Neural cell (in vitro differentiated cells): Measurements from ENCODE around the gene EIF4G3. TPM values are rescaled to one million over a fixed set of nuclear protein-coding genes. Genes with fewer than 3 reads are reported as not detected.

ENCODE experiments used
- H2AFZ ChIP-seq: fragments of 200-600, 300-800 bp; sonication (generic), shearing (Covaris generic); 2 replicates; pipeline ENCODE4 v1.6.0; 2014; ENCODE audit warnings: low read depth, mild to moderate bottlenecking, antibody characterized with exemption, low read length, moderate library complexity
- H3F3A ChIP-seq: fragments of 200-600 bp; shearing (Covaris generic); 2 replicates; pipeline ENCODE4 v1.6.1; 2016; ENCODE audit warnings: mild to moderate bottlenecking, moderate library complexity, mixed read lengths, antibody characterized with exemption, low read length; ENCODE audit not compliant: insufficient read depth, poor library complexity, severe bottlenecking
- H3K27ac ChIP-seq: fragments of 200-600, 300-800 bp; sonication (generic), shearing (Covaris generic); 2 replicates; pipeline ENCODE4 v1.5.1; 2014; ENCODE audit warnings: mild to moderate bottlenecking, low read length, moderate library complexity
- H3K27me3 ChIP-seq: fragments of 300-800, 200-600 bp; sonication (generic), shearing (Covaris generic); 2 replicates; pipeline ENCODE4 v1.6.0; 2014; ENCODE audit warnings: mild to moderate bottlenecking, low read depth, low read length, moderate library complexity; ENCODE audit not compliant: insufficient read depth
- H3K36me3 ChIP-seq: fragments of 300-800, 200-600 bp; sonication (generic), shearing (Covaris generic); 2 replicates; pipeline ENCODE4 v1.5.1; 2014; ENCODE audit warnings: mild to moderate bottlenecking, antibody characterized with exemption, low read length, moderate library complexity; ENCODE audit not compliant: insufficient read depth
- H3K4me2 ChIP-seq: fragments of 300-800, 200-600 bp; sonication (generic), shearing (Covaris generic); 2 replicates; pipeline ENCODE4 v1.6.0; 2014; ENCODE audit warnings: mild to moderate bottlenecking, low read length
- H3K4me3 ChIP-seq: fragments of 300-800, 200-600 bp; sonication (generic), shearing (Covaris generic); 2 replicates; pipeline ENCODE4 v1.5.1; 2014; ENCODE audit warnings: mild to moderate bottlenecking, low read length, moderate library complexity
- H3K79me2 ChIP-seq: fragments of 200-600 bp; shearing (Covaris generic); replicated peaks from 2 replicates; pipeline ENCODE4 v1.6.0; 2014; ENCODE audit warnings: mild to moderate bottlenecking, low read length, moderate library complexity; ENCODE audit not compliant: insufficient read depth
- H3K9ac ChIP-seq: fragments of 300-800, 200-600 bp; sonication (generic), shearing (Covaris generic); 2 replicates; pipeline ENCODE4 v1.6.1; 2016; ENCODE audit warnings: mild to moderate bottlenecking, low read length, mixed read lengths
- H3K9me2 ChIP-seq: fragments of 200-600 bp; shearing (Covaris generic); 2 replicates; pipeline ENCODE4 v1.6.1; 2016; ENCODE audit warnings: mild to moderate bottlenecking, low read length, mixed read lengths; ENCODE audit not compliant: insufficient read depth
- H3K9me3 ChIP-seq: fragments of 200-600, 300-800 bp; sonication (generic), shearing (Covaris generic); 2 replicates; pipeline ENCODE4 v1.6.1; 2016; ENCODE audit warnings: mild to moderate bottlenecking, mixed run types, low read length, moderate library complexity, mixed read lengths
- H4K20me1 ChIP-seq: fragments of 200-600 bp; shearing (Covaris generic); 2 replicates; pipeline ENCODE4 v1.6.1; 2016; ENCODE audit warnings: mild to moderate bottlenecking, mixed run types; ENCODE audit not compliant: insufficient read depth
- CTCF ChIP-seq: fragments of 450-650 bp; IDR thresholded peaks from 2 replicates; pipeline ENCODE4 v1.5.1; 2014; ENCODE audit warnings: antibody characterized with exemption, mild to moderate bottlenecking, moderate library complexity; ENCODE audit not compliant: poor library complexity, severe bottlenecking
- EP300 ChIP-seq: fragments of 450-650 bp; conservative IDR thresholded peaks from 2 replicates; pipeline ENCODE4 v1.6.1; 2014; ENCODE audit warnings: antibody characterized with exemption, mild to moderate bottlenecking, moderate library complexity; ENCODE audit not compliant: poor library complexity, severe bottlenecking
- EZH2 ChIP-seq: fragments of 200-600, 300-800 bp; shearing (Covaris generic), sonication (generic); IDR thresholded peaks from 2 replicates; pipeline ENCODE4 v1.6.1; 2014; ENCODE audit warnings: antibody characterized with exemption, low read length, borderline replicate concordance, mild to moderate bottlenecking; ENCODE audit not compliant: insufficient read depth, poor library complexity, severe bottlenecking
- MXI1 ChIP-seq: fragments of 450-650 bp; conservative IDR thresholded peaks from 2 replicates; pipeline ENCODE4 v1.6.1; 2014; ENCODE audit warnings: antibody characterized with exemption, mild to moderate bottlenecking; ENCODE audit not compliant: poor library complexity, severe bottlenecking
- POLR2AphosphoS5 ChIP-seq: IDR thresholded peaks from 2 replicates; pipeline ENCODE4 v1.6.1; 2012
- RAD21 ChIP-seq: fragments of 450-650 bp; conservative IDR thresholded peaks from 2 replicates; pipeline ENCODE4 v1.6.1; 2014; ENCODE audit warnings: antibody characterized with exemption, mild to moderate bottlenecking, moderate library complexity
- REST ChIP-seq: IDR thresholded peaks from 2 replicates; pipeline ENCODE4 v1.6.1; 2012; ENCODE audit warnings: borderline replicate concordance
- SMC3 ChIP-seq: fragments of 450-650 bp; conservative IDR thresholded peaks from 2 replicates; pipeline ENCODE4 v1.6.1; 2014; ENCODE audit warnings: antibody characterized with exemption, mild to moderate bottlenecking, moderate library complexity; ENCODE audit not compliant: poor library complexity
- TAF1 ChIP-seq: IDR thresholded peaks from 2 replicates; pipeline ENCODE4 v1.6.1; 2012; ENCODE audit warnings: low read depth
- polyA plus RNA-seq: library from polyadenylated mRNA; depleted of rRNA; stranded (reverse); fragments of >200 nt; gene quantifications from 2 replicates; pipeline ENCODE4 v1.2.3, GENCODE V29; 2014

The EIF4G3 gene
- polyA plus RNA-seq, 1 donor from 2014 or later, result 56.9 TPM

GRCh38 chr1:20899154-20899972 lies 277.3 kb downstream of the EIF4G3 start:
- Histone ChIP-seq H3K36me3 (no peaks in the 10 kb centered on the region), H3K79me2 (no peaks in the 10 kb centered on the region), H4K20me1 (no peaks in the 10 kb centered on the region), H3K27ac (no peak overlapping the region), H2AFZ (no peak overlapping the region), H3K9me3 (no peaks in the 10 kb centered on the region), H3K9me2 (no peaks in the 10 kb centered on the region), H3K4me3 (no peak overlapping the region), H3K27me3 (no peaks in the 10 kb centered on the region), H3K9ac (no peak overlapping the region), H3F3A (no peaks in the 10 kb centered on the region), H3K4me2 (no peak overlapping the region)
- TF ChIP-seq REST (no peak), EZH2 (no peak), SMC3 (no peak)

- no peak overlapping the region for H3K9ac ChIP-seq
- no peaks in the 10 kb centered on the region for H3K79me2 ChIP-seq
- no peak overlapping the region for H2AFZ ChIP-seq
- no peaks in the 10 kb centered on the region for H3K9me2 ChIP-seq
- H4K20me1 ChIP-seq, result no peaks in the 10 kb centered on the region
- no peaks in the 10 kb centered on the region for H3F3A ChIP-seq
- H3K4me2 ChIP-seq, result no peak overlapping the region
- H3K9me3 ChIP-seq, result no peaks in the 10 kb centered on the region
- H3K27me3 ChIP-seq, result no peaks in the 10 kb centered on the region
- H3K4me3 ChIP-seq, result no peak overlapping the region
- H3K27ac ChIP-seq, result no peak overlapping the region
- no peak for TF ChIP-seq MXI1
- TF ChIP-seq POLR2AphosphoS5, result no peak
- TF ChIP-seq CTCF, result no peak
- no peaks in the 10 kb centered on the region for H3K36me3 ChIP-seq
Observed at GRCh38 chr1:20896826-20897225, 279.9 kb downstream of the EIF4G3 start.

- H3K27me3 ChIP-seq, result no peaks in the 10 kb centered on the region
- H2AFZ ChIP-seq, result no peak overlapping the region
- H4K20me1 ChIP-seq, result no peaks in the 10 kb centered on the region
- H3K9me3 ChIP-seq, result no peaks in the 10 kb centered on the region
- no peak overlapping the region for H3K4me3 ChIP-seq
- no peaks in the 10 kb centered on the region for H3K36me3 ChIP-seq
- no peaks in the 10 kb centered on the region for H3F3A ChIP-seq
- no peak overlapping the region for H3K9ac ChIP-seq
- no peak overlapping the region for H3K4me2 ChIP-seq
- H3K79me2 ChIP-seq, result no peaks in the 10 kb centered on the region
- H3K9me2 ChIP-seq, result no peaks in the 10 kb centered on the region
- no peak overlapping the region for H3K27ac ChIP-seq
- TF ChIP-seq POLR2AphosphoS5, result no peak
- no peak for TF ChIP-seq RAD21
- no peak for TF ChIP-seq CTCF
- no peak for TF ChIP-seq EZH2
- no peak for TF ChIP-seq SMC3
- no peak for TF ChIP-seq EP300
- no peak for TF ChIP-seq MXI1
- TF ChIP-seq REST, result no peak
- TF ChIP-seq TAF1, result no peak
Observed at GRCh38 chr1:20893931-20894330, 282.8 kb downstream of the EIF4G3 start.
